Measurements from ENCODE around the gene MDGA2. TPM values are rescaled to one million over a fixed set of nuclear protein-coding genes. Genes with fewer than 3 reads are reported as not detected.

MDGA2 gene
- total RNA-seq, 1 donor from 2014 or later, result not detected

- Mint-ChIP-seq H3K4me1 (no peaks in the 10 kb centered on the region), H3K4me3 (no peak overlapping the region), H3K27me3 (no peaks in the 10 kb centered on the region), H3K9me3 (no peaks in the 10 kb centered on the region), H3K36me3 (ENCODE audit: low read depth) (no peaks in the 10 kb centered on the region), H3K27ac (no peak overlapping the region)
- intact Hi-C loops (cut with micrococcal nuclease), result no loop called here
- CTCF ChIA-PET, result no interaction called here
- POLR2A ChIA-PET, result no interaction called here
- DNase-seq (no peak), ATAC-seq (ENCODE audit: low read depth) (no peak)
- TF ChIP-seq CTCF (IDR thresholded peaks at IDR 0.05), result no peak
Measured at GRCh38 chr14:47549886-47550285, 125.5 kb downstream of the MDGA2 start.

GRCh38 chr14:47543459-47543858 is 131.9 kb downstream of the MDGA2 start:
- ChIA-PET CTCF (no interaction called here), POLR2A (no interaction called here)
- ATAC-seq (ENCODE audit: low read depth), result no peak
- H3K9me3 Mint-ChIP-seq, result no peaks in the 10 kb centered on the region
- no peak overlapping the region for H3K27ac Mint-ChIP-seq
- H3K4me1 Mint-ChIP-seq, result no peaks in the 10 kb centered on the region
- no peak for DNase-seq
- intact Hi-C loops (cut with micrococcal nuclease), result no loop called here
- H3K4me3 Mint-ChIP-seq, result no peak overlapping the region
- no peaks in the 10 kb centered on the region for H3K27me3 Mint-ChIP-seq
- H3K36me3 Mint-ChIP-seq (ENCODE audit: low read depth), result no peaks in the 10 kb centered on the region
- no peak for TF ChIP-seq CTCF (IDR thresholded peaks at IDR 0.05)

GRCh38 chr14:47541662-47542061 is 133.7 kb downstream of the MDGA2 start:
- no peaks in the 10 kb centered on the region for H3K36me3 Mint-ChIP-seq (ENCODE audit: low read depth)
- no peaks in the 10 kb centered on the region for H3K9me3 Mint-ChIP-seq
- no peak overlapping the region for H3K27ac Mint-ChIP-seq
- ATAC-seq (ENCODE audit: low read depth) (no peak), DNase-seq (no peak)
- TF ChIP-seq CTCF (IDR thresholded peaks at IDR 0.05), result no peak
- ChIA-PET CTCF (no interaction called here), POLR2A (no interaction called here)
- H3K4me3 Mint-ChIP-seq, result no peak overlapping the region
- H3K27me3 Mint-ChIP-seq, result no peaks in the 10 kb centered on the region
- intact Hi-C loops (cut with micrococcal nuclease), result no loop called here
- no peaks in the 10 kb centered on the region for H3K4me1 Mint-ChIP-seq

GRCh38 chr14:47539031-47539461 is 136.4 kb downstream of the MDGA2 start:
- no peak for DNase-seq
- Mint-ChIP-seq H3K9me3 (peaks cover 3% of the 10 kb centered on the region), H3K27ac (no peak overlapping the region), H3K27me3 (no peaks in the 10 kb centered on the region), H3K4me3 (no peak overlapping the region), H3K4me1 (no peaks in the 10 kb centered on the region), H3K36me3 (ENCODE audit: low read depth) (no peaks in the 10 kb centered on the region)
- no peak for ATAC-seq (ENCODE audit: low read depth)
- no peak for TF ChIP-seq CTCF (IDR thresholded peaks at IDR 0.05)
- ChIA-PET CTCF (no interaction called here), POLR2A (no interaction called here)
- intact Hi-C loops (cut with micrococcal nuclease), result no loop called here

- POLR2A ChIA-PET, result no interaction called here
- Mint-ChIP-seq H3K4me3 (no peak overlapping the region), H3K27ac (no peak overlapping the region), H3K36me3 (ENCODE audit: low read depth) (no peaks in the 10 kb centered on the region), H3K4me1 (no peaks in the 10 kb centered on the region), H3K27me3 (no peaks in the 10 kb centered on the region), H3K9me3 (peaks cover 3% of the 10 kb centered on the region)
- DNase-seq (no peak), ATAC-seq (ENCODE audit: low read depth) (no peak)
- CTCF ChIA-PET, result no interaction called here
- intact Hi-C loops (cut with micrococcal nuclease), result no loop called here
- no peak for TF ChIP-seq CTCF (IDR thresholded peaks at IDR 0.05)
Measured at GRCh38 chr14:47536341-47536740, 139.1 kb downstream of the MDGA2 start.

Measured in activated B cell treated with CpG ODN at 0.5 μM for 24 hours (primary cell).